PC-3 (cell line): ENCODE results near the gene CNKSR3. TPM values are rescaled to one million over a fixed set of nuclear protein-coding genes. Genes with fewer than 3 reads are reported as not detected.

Source experiments
- ATAC-seq: fragments of 200-7000 bp; cut with Tn5 transposase; 2 replicates; pipeline ENCODE4 v1.9.1; 2020; ENCODE audit warnings: mild to moderate bottlenecking, moderate library complexity
- BruUV-seq: library from RNA; stranded (reverse); fragments of 400-500 nt; replicated peaks from 2 replicates; lab custom pipeline; 2021; lab: Mats Ljungman, UMichigan
- CTCF ChIA-PET: fragments of 300-600 bp; sonication (Branson Sonifier 250); formaldehyde crosslinking; loops from one replicate; lab custom pipeline; 2022; ENCODE audit warnings: antibody characterized with exemption; lab: Charles Lee
- POLR2A ChIA-PET: fragments of 300-600 bp; sonication (Branson Sonifier 250); formaldehyde crosslinking; loops from one replicate; lab custom pipeline; 2022; ENCODE audit warnings: antibody characterized with exemption; ENCODE audit not compliant: unreplicated experiment; lab: Charles Lee
- DNase-seq: peaks from one replicate; pipeline ENCODE4 v3.0.0-alpha.2; 2015
- H2AFZ ChIP-seq: fragments of 300-600 bp; sonication (generic); 2 replicates; pipeline ENCODE4 v1.6.0; 2016; ENCODE audit warnings: antibody characterized with exemption, low read length
- H3F3A ChIP-seq: fragments of 300-600 bp; sonication (generic); one replicate; pipeline ENCODE4 v1.6.0; 2017; ENCODE audit warnings: antibody characterized with exemption, low read length, control low read depth, mild to moderate bottlenecking; ENCODE audit not compliant: unreplicated experiment
- H3K27ac ChIP-seq: fragments of 300-600 bp; sonication (generic); 2 replicates; pipeline ENCODE4 v1.5.1; 2016; ENCODE audit warnings: mild to moderate bottlenecking, low read length
- H3K27me3 ChIP-seq: fragments of 300-600 bp; sonication (generic); 2 replicates; pipeline ENCODE4 v1.6.1; 2016; ENCODE audit warnings: low read length, mixed read lengths
- H3K36me3 ChIP-seq: fragments of 300-600 bp; sonication (generic); 2 replicates; pipeline ENCODE4 v1.6.1; 2016; ENCODE audit warnings: low read depth, mixed run types, low read length, mixed read lengths
- H3K4me1 ChIP-seq: fragments of 300-600 bp; sonication (generic); 2 replicates; pipeline ENCODE4 v1.5.1; 2016; ENCODE audit warnings: low read length; ENCODE audit not compliant: insufficient read depth
- H3K4me2 ChIP-seq: fragments of 300-600 bp; sonication (generic); 2 replicates; pipeline ENCODE4 v1.6.0; 2016; ENCODE audit warnings: low read length
- H3K4me3 ChIP-seq: fragments of 300-600 bp; sonication (generic); 2 replicates; pipeline ENCODE4 v1.5.1; 2016; ENCODE audit warnings: mild to moderate bottlenecking, low read length, mixed read lengths
- H3K79me2 ChIP-seq: fragments of 300-600 bp; sonication (generic); 2 replicates; pipeline ENCODE4 v1.6.1; 2017; ENCODE audit warnings: low read length, mixed read lengths
- H3K9ac ChIP-seq: fragments of 300-600 bp; sonication (generic); 2 replicates; pipeline ENCODE4 v1.6.0; 2016; ENCODE audit warnings: mild to moderate bottlenecking, low read length
- H3K9me2 ChIP-seq: fragments of 300-600 bp; sonication (generic); replicated peaks from 2 replicates; pipeline ENCODE4 v1.6.1; 2016; ENCODE audit warnings: mixed run types, low read length, mixed read lengths
- H3K9me3 ChIP-seq: fragments of 300-600 bp; sonication (generic); 2 replicates; pipeline ENCODE4 v1.6.1; 2016; ENCODE audit warnings: low read length, mixed read lengths
- H4K20me1 ChIP-seq: fragments of 300-600 bp; sonication (generic); 2 replicates; pipeline ENCODE4 v1.6.1; 2016; ENCODE audit warnings: low read length, mixed read lengths
- EZH2 ChIP-seq: fragments of 300-600 bp; sonication (generic); IDR thresholded peaks from one replicate; pipeline ENCODE4 v1.6.1; 2017; ENCODE audit warnings: antibody characterized with exemption, mild to moderate bottlenecking, low read length; ENCODE audit not compliant: unreplicated experiment
- EZH2phosphoT487 ChIP-seq: fragments of 300-600 bp; sonication (generic); IDR thresholded peaks from 2 replicates; pipeline ENCODE4 v1.6.1; 2018; ENCODE audit warnings: mild to moderate bottlenecking, antibody characterized with exemption, low read length, borderline replicate concordance
- intact Hi-C: fragments of 100-400 bp; cut with micrococcal nuclease; formaldehyde crosslinking; loops from 2 replicates; pipeline ENCODE4 v1.9.0; 2023
- total RNA-seq: library from RNA; depleted of rRNA; stranded (reverse); fragments of >200 nt; gene quantifications from 2 replicates; pipeline ENCODE4 v1.2.3, GENCODE V29; 2014
- TF ChIP-seq, protein P1 (sequence below): fragments of 300-600 bp; sonication (generic); conservative IDR thresholded peaks from 2 replicates; pipeline ENCODE4 v1.5.1; 2017; ENCODE audit warnings: antibody characterized with exemption, low read depth, mild to moderate bottlenecking, low read length

The CNKSR3 gene
- total RNA-seq, 1 experiment from 2014 or later = 3.2 TPM

GRCh38 chr6:154506991-154507898 is 3.2 kb downstream of the CNKSR3 start:
- Histone ChIP-seq H3K4me3 (no peak overlapping the region), H4K20me1 (no peaks in the 10 kb centered on the region; the same call in 1 of the 2 replicates), H3K9me2 (no peaks in the 10 kb centered on the region), H3K9ac (no peak overlapping the region), H3K27me3 (no peaks in the 10 kb centered on the region), H3K27ac (no peak overlapping the region), H2AFZ (no peak overlapping the region), H3K36me3 (no peaks in the 10 kb centered on the region), H3K4me2 (no peak overlapping the region), H3K4me1 (peaks cover 10% of the 10 kb centered on the region), H3F3A (peaks cover 3% of the 10 kb centered on the region), H3K79me2 (peaks cover 10% of the 10 kb centered on the region; the same call in 1 of the 2 replicates), H3K9me3 (no peaks in the 10 kb centered on the region)
- intact Hi-C loops = loop anchor here (10.0 kb wide), 1 partner anchor 168 kb away; no protein-coding TSS in a partner anchor
- DNase-seq (no peak), ATAC-seq (no peak)
- TF ChIP-seq EZH2 = no peak
- TF ChIP-seq, protein P1, sequence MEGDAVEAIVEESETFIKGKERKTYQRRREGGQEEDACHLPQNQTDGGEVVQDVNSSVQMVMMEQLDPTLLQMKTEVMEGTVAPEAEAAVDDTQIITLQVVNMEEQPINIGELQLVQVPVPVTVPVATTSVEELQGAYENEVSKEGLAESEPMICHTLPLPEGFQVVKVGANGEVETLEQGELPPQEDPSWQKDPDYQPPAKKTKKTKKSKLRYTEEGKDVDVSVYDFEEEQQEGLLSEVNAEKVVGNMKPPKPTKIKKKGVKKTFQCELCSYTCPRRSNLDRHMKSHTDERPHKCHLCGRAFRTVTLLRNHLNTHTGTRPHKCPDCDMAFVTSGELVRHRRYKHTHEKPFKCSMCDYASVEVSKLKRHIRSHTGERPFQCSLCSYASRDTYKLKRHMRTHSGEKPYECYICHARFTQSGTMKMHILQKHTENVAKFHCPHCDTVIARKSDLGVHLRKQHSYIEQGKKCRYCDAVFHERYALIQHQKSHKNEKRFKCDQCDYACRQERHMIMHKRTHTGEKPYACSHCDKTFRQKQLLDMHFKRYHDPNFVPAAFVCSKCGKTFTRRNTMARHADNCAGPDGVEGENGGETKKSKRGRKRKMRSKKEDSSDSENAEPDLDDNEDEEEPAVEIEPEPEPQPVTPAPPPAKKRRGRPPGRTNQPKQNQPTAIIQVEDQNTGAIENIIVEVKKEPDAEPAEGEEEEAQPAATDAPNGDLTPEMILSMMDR = no peak
- ChIA-PET POLR2A (interaction anchor here (0.5 kb wide), 1 partner anchor 309 kb away, joined by 5 read pairs; no protein-coding TSS in a partner anchor), CTCF (no interaction called here)
- BruUV-seq = no TSS peak

GRCh38 chr6:154506582-154506981 is 3.9 kb downstream of the CNKSR3 start:
- H3K4me2 ChIP-seq = no peak overlapping the region
- no peaks in the 10 kb centered on the region for H3K9me2 ChIP-seq
- no TSS peak for BruUV-seq
- H3K4me3 ChIP-seq = no peak overlapping the region
- H3K27ac ChIP-seq = no peak overlapping the region
- intact Hi-C loops = loop anchor here (10.0 kb wide), 1 partner anchor 168 kb away; no protein-coding TSS in a partner anchor
- no peaks in the 10 kb centered on the region for H3K9me3 ChIP-seq
- H3K36me3 ChIP-seq = no peaks in the 10 kb centered on the region
- DNase-seq (no peak), ATAC-seq (no peak)
- CTCF ChIA-PET = no interaction called here
- H4K20me1 ChIP-seq = no peaks in the 10 kb centered on the region; the same call in 1 of the 2 replicates
- TF ChIP-seq, protein P1 = no peak
- TF ChIP-seq EZH2 = no peak
- no peak for TF ChIP-seq EZH2phosphoT487
- no peaks in the 10 kb centered on the region for H3K27me3 ChIP-seq
- no peak overlapping the region for H3K9ac ChIP-seq
- POLR2A ChIA-PET = no interaction called here
- peaks cover 10% of the 10 kb centered on the region; the same call in 1 of the 2 replicates for H3K79me2 ChIP-seq
- H2AFZ ChIP-seq = no peak overlapping the region
- peaks cover 5% of the 10 kb centered on the region for H3K4me1 ChIP-seq
- peaks cover 3% of the 10 kb centered on the region for H3F3A ChIP-seq
